AG09309 (cell line): Measurements from ENCODE around the gene BRF1.
A peak's percentile ranks its signal among the peaks of the same experiment; 100 is the strongest.

Source experiments
- DNase-seq: peaks from one replicate; pipeline ENCODE4 v3.0.0-alpha.2; 2010; ENCODE audit warnings: low read depth
- H3K4me3 ChIP-seq: 2 replicates; pipeline ENCODE4 v1.5.1; 2011; ENCODE audit warnings: mild to moderate bottlenecking, low read depth, low read length, moderate library complexity; ENCODE audit not compliant: control insufficient read depth
- TF ChIP-seq, protein P1 (sequence below): IDR thresholded peaks from 2 replicates; pipeline ENCODE4 v1.5.1; 2011; ENCODE audit warnings: mild to moderate bottlenecking, low read depth, low read length, inconsistent platforms; ENCODE audit not compliant: insufficient read depth, control insufficient read depth; ENCODE audit errors: missing control alignments

BRF1 gene

GRCh38 chr14:105252552-105253328 lies 48.1 kb downstream of the BRF1 start:
- TF ChIP-seq, protein P1, sequence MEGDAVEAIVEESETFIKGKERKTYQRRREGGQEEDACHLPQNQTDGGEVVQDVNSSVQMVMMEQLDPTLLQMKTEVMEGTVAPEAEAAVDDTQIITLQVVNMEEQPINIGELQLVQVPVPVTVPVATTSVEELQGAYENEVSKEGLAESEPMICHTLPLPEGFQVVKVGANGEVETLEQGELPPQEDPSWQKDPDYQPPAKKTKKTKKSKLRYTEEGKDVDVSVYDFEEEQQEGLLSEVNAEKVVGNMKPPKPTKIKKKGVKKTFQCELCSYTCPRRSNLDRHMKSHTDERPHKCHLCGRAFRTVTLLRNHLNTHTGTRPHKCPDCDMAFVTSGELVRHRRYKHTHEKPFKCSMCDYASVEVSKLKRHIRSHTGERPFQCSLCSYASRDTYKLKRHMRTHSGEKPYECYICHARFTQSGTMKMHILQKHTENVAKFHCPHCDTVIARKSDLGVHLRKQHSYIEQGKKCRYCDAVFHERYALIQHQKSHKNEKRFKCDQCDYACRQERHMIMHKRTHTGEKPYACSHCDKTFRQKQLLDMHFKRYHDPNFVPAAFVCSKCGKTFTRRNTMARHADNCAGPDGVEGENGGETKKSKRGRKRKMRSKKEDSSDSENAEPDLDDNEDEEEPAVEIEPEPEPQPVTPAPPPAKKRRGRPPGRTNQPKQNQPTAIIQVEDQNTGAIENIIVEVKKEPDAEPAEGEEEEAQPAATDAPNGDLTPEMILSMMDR: no peak
- H3K4me3 ChIP-seq: no peak overlapping the region
- no peak for DNase-seq

DNA sequence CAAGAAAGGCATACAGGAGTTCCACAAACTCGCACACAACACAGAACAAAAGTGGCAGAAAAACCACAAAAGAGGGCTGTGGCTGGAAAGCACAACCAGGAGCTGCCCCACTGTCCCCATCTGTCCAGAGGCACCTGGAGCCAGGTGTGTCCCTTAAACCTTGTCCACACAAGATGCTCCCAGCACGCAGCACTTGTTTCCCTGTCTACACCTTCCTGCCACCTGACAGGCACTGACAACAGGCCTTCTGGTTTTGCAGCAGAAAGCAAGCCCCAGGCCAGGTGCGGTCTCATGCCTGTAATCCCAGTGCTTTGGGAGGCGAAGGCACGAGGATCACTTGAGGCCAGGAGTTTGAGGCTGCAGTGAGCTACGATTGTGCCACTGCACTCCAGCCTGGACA lies 48.9 kb downstream of the BRF1 start:
- TF ChIP-seq, protein P1: no peak
- H3K4me3 ChIP-seq: no peak overlapping the region
- no peak for DNase-seq

- DNase-seq: no peak
- H3K4me3 ChIP-seq: no peak overlapping the region
- TF ChIP-seq, protein P1: no peak
Measured at GRCh38 chr14:105250986-105251385, 49.8 kb downstream of the BRF1 start.

- TF ChIP-seq, protein P1: no peak
- DNase-seq: no peak
- H3K4me3 ChIP-seq: no peak overlapping the region
Measured at GRCh38 chr14:105250008-105250366, 50.8 kb downstream of the BRF1 start.

GRCh38 chr14:105249182-105250007 lies 51.4 kb downstream of the BRF1 start:
- DNase-seq: no peak
- H3K4me3 ChIP-seq: peak overlapping the region; percentile 32
- TF ChIP-seq, protein P1: no peak

DNA sequence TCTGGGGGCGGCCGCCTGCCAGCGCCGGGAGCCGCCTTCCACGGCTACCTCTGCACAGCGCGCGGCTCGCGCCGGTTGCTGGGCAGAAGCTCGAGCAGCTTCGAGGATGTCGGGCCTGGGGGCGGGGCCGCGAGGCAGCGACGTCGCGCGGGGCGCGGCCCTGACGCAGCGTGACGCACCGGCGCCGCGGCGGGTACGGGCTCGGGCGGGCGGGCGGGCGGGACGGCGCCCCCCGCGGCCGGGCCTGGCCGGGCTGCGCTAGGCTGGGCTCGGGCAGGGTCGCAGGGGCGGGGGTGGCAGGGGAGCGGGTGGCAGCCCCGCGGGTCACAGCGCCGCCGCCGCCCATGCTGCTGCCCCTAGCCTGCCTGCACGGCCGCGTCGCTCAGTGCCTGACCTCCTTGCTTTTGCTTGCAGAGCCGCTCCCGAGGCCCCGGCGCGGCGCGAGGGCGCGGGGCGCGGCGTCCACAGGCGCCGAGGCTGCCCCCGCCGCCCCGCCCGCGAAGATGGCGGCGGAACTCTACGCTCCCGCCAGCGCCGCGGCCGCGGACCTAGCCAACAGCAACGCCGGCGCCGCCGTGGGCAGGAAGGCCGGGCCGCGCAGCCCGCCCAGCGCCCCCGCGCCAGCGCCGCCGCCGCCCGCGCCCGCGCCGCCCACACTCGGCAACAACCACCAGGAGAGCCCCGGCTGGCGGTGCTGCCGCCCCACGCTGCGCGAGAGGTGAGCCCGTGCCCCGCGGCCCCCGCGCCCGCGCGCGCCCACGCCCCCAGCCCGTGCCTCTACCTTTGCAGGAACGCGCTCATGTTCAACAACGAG lies 52.2 kb downstream of the BRF1 start, which contains the start of gene BTBD6:
Gene BTBD6 (plus strand): TSS at position 166 of the 814 bp plus-strand sequence. CDS start 179 bp downstream, at position 345.
- peak; percentile 17 for DNase-seq
- H3K4me3 ChIP-seq: peak within 1 kb of the TSS; percentile 54
- TF ChIP-seq, protein P1: no peak
